Measurements from ENCODE around the gene TMEM272. TPM values are rescaled to one million over a fixed set of nuclear protein-coding genes. Genes with fewer than 3 reads are reported as not detected.

The TMEM272 gene
- total RNA-seq, 1 experiment from 2014 or later, result 0.07 TPM

DNA sequence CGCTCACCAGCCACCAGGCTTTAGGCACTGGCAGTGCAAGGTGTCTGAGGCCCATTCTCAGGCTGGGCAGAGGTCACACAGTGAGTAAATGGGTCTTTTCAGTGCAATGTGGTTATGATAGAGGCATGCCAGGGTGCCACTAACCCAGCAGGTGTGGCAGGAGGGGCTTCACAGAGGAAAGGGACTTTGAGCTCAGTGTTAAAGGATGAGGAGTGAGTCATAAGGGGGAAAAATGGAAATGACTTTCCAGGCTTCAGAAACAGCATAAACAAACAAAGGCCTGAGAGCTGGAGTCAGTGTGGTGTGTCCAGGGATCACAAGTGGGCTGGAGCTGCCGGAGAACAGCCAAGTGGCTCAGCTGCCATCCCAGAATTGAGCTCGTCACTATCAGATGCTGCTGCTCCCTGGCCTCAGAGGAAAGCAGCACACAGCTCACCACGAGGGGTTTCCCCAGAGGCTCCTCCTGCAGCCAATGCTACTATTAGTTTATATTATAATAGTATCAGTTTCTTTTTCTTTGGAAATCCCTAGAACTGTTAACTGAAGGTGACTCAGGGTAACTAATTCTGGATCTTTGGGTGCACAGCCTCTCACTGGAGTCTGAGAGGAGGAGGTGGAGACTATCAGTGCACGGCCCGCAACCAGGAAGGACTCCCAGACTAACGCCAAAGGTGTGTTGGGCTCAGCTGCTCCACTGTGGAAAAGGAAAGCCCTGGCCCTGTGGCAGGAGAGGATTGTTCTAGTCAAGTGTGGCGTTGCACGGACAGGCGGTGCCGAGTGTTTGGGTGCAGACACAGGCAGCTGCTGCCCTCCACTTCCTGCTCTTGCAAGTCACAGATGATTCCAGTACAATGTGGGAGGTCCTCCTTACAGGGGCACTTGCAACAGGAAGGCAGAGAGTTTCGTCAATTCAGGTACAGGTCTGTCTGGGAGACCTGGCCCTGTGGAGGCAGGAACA lies 80.5 kb downstream of the TMEM272 start:
- Histone ChIP-seq H3K27me3 (ENCODE audit: low read length) (no peaks in the 10 kb centered on the region), H4K20me1 (ENCODE audit: low read length) (no peaks in the 10 kb centered on the region), H3K4me2 (ENCODE audit: low read length) (no peak overlapping the region), H3K9ac (ENCODE audit: low read length) (no peak overlapping the region), H2AFZ (ENCODE audit: low read length) (no peak overlapping the region), H3K4me3 (ENCODE audit: low read length) (no peak overlapping the region), H3K9me3 (ENCODE audit: low read length) (no peaks in the 10 kb centered on the region), H3K36me3 (ENCODE audit: low read depth, low read length) (no peaks in the 10 kb centered on the region; the same call in 1 of the 2 replicates), H3K27ac (ENCODE audit: low read length) (0 out of 2 replicates have a peak overlapping the region, but pooled peaks have one; percentile 5), H3F3A (ENCODE audit: low read length, unreplicated experiment) (no peaks in the 10 kb centered on the region), H3K4me1 (ENCODE audit: insufficient read depth, low read length) (peaks cover 13% of the 10 kb centered on the region), H3K79me2 (ENCODE audit: low read length) (no peaks in the 10 kb centered on the region), H3K9me2 (replicated peaks; ENCODE audit: low read length) (no peaks in the 10 kb centered on the region)
- TF ChIP-seq EZH2 (IDR thresholded peaks at IDR 0.05; ENCODE audit: low read length, unreplicated experiment) (no peak), EZH2phosphoT487 (IDR thresholded peaks at IDR 0.05; ENCODE audit: borderline replicate concordance, low read length) (no peak)
- TF ChIP-seq, protein P1, sequence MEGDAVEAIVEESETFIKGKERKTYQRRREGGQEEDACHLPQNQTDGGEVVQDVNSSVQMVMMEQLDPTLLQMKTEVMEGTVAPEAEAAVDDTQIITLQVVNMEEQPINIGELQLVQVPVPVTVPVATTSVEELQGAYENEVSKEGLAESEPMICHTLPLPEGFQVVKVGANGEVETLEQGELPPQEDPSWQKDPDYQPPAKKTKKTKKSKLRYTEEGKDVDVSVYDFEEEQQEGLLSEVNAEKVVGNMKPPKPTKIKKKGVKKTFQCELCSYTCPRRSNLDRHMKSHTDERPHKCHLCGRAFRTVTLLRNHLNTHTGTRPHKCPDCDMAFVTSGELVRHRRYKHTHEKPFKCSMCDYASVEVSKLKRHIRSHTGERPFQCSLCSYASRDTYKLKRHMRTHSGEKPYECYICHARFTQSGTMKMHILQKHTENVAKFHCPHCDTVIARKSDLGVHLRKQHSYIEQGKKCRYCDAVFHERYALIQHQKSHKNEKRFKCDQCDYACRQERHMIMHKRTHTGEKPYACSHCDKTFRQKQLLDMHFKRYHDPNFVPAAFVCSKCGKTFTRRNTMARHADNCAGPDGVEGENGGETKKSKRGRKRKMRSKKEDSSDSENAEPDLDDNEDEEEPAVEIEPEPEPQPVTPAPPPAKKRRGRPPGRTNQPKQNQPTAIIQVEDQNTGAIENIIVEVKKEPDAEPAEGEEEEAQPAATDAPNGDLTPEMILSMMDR (conservative IDR thresholded peaks at IDR 0.05; ENCODE audit: low read depth, low read length), result no peak
- DNase-seq, result peak; percentile 51
- intact Hi-C loops (cut with micrococcal nuclease), result no loop called here
- POLR2A ChIA-PET (ENCODE audit: unreplicated experiment), result interaction anchor here (0.6 kb wide), 2 partner anchors 15 to 34 kb away, joined by 3 to 4 read pairs; no protein-coding TSS in a partner anchor
- peak; percentile 80 for ATAC-seq
- CTCF ChIA-PET, result no interaction called here
- BruUV-seq (replicated peaks), result no TSS peak

DNA sequence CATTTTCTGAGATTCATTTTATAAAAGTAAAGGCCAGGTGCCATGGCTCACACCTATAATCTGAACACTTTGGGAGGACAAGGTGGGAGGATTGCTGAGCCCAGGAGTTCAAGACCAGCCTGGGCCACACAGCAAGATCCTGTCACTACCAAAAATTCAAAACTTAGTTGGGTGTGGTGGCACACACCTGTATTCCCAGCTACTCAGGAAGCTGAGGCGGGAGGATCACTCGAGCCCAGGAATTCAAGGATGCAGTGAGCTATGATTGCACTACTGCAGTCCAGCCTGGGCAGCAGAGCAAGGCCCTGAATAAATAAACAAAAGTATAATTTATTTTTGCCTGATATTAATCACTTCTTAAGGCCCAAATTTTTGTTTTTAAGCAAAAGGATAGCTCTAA lies 81.5 kb downstream of the TMEM272 start:
- intact Hi-C loops (cut with micrococcal nuclease), result no loop called here
- no peaks in the 10 kb centered on the region for H4K20me1 ChIP-seq (ENCODE audit: low read length)
- CTCF ChIA-PET, result no interaction called here
- ATAC-seq (no peak), DNase-seq (no peak)
- TF ChIP-seq EZH2phosphoT487 (IDR thresholded peaks at IDR 0.05; ENCODE audit: borderline replicate concordance, low read length) (no peak), EZH2 (IDR thresholded peaks at IDR 0.05; ENCODE audit: low read length, unreplicated experiment) (no peak)
- TF ChIP-seq, protein P1 (conservative IDR thresholded peaks at IDR 0.05; ENCODE audit: low read depth, low read length), result no peak
- no peaks in the 10 kb centered on the region; the same call in 1 of the 2 replicates for H3K36me3 ChIP-seq (ENCODE audit: low read depth, low read length)
- H3F3A ChIP-seq (ENCODE audit: low read length, unreplicated experiment), result no peaks in the 10 kb centered on the region
- no peaks in the 10 kb centered on the region for H3K79me2 ChIP-seq (ENCODE audit: low read length)
- H3K27me3 ChIP-seq (ENCODE audit: low read length), result no peaks in the 10 kb centered on the region
- no peak overlapping the region for H2AFZ ChIP-seq (ENCODE audit: low read length)
- POLR2A ChIA-PET (ENCODE audit: unreplicated experiment), result interaction anchor here (0.6 kb wide), 1 partner anchor 346 kb away, joined by 3 read pairs; no protein-coding TSS in a partner anchor
- H3K9ac ChIP-seq (ENCODE audit: low read length), result no peak overlapping the region
- H3K27ac ChIP-seq (ENCODE audit: low read length), result no peak overlapping the region
- H3K4me2 ChIP-seq (ENCODE audit: low read length), result no peak overlapping the region
- BruUV-seq (replicated peaks), result no TSS peak
- no peaks in the 10 kb centered on the region for H3K9me3 ChIP-seq (ENCODE audit: low read length)
- no peak overlapping the region for H3K4me3 ChIP-seq (ENCODE audit: low read length)
- peaks cover 13% of the 10 kb centered on the region for H3K4me1 ChIP-seq (ENCODE audit: insufficient read depth, low read length)
- no peaks in the 10 kb centered on the region for H3K9me2 ChIP-seq (replicated peaks; ENCODE audit: low read length)

Other genes starting within 250 kb of the TMEM272 start
- gene DHRS12, start 41.0 kb downstream of the TMEM272 start, total RNA-seq (2014; rRNA removed), result 1.2 and 2.6 TPM in 2 replicates
- not detected in 2 replicates for gene CCDC70, start 16.8 kb upstream of the TMEM272 start, total RNA-seq (2014; rRNA removed)
- 4.4 and 5.2 TPM in 2 replicates for gene ATP7B, start 166.3 kb upstream of the TMEM272 start, total RNA-seq (2014; rRNA removed)
- 7.3 and 9.0 TPM in 2 replicates for gene ALG11, start 167.2 kb upstream of the TMEM272 start, total RNA-seq (2014; rRNA removed)
- 5.0 and 7.4 TPM in 2 replicates for gene UTP14C, start 179.5 kb upstream of the TMEM272 start, total RNA-seq (2014; rRNA removed)

Data from PC-3 (cell line).